Raji (cell line): Measurements from ENCODE around the gene ASIC1.

Experiments
- POLR2A ChIP-seq: IDR thresholded peaks from 2 replicates; pipeline ENCODE4 v1.6.1; 2011; ENCODE audit warnings: low read depth, low read length, control low read depth; ENCODE audit not compliant: insufficient read depth

Gene ASIC1

DNA sequence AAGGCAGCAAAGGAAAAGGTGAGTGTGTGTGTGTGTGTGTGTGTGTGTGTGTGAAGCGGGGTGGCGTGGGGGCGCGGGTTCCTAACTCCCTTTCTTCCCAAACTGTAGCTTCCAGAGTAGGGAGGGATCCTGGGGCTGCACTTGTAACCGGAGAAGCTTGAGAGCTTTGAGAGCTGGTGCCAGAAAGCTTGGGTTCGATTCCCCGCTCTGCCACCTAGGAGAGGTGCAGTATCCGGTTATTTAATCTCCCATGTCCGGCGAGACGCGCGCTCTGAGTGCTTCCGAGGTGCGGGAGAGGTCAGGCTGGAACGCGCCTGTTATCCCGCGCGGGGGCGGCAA is 24.9 kb upstream of the ASIC1 start:
- TF ChIP-seq POLR2A = no peak

DNA sequence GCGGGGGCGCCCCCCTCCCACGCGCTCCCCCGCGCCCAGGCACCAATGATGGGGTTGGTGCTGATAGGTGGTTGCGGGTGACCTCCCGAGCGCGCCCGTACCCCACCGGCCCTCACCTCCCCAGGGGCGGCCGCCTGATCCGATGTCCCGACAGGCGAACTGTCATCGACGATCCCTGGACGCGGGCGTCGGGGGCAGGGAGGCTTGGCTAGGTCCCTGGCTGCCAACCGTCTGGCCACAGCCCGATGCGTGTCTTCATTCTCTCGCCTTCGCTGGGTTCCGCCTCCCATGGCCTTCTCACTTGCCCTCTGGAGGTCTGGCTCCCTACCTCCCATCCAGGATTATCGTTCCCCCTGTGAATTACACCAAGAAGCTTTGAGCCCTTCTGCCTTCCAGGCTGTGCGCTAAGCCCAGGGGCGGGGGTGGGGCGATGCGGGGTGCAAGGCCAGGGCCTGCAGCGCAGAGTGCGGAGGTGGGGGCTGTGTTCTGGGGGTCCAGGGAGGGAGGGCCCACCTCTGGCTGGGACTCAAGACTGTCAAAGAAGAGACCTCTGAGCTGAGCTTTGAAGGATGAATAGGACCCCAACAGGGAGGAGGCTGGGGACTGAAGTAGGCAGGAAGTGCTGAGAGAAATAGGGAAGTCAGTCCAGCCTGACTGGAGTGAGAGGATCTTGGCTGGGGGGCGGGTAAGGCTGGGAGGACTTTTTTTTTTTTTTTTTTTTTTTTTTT is 24.4 kb upstream of the ASIC1 start:
- TF ChIP-seq POLR2A = no peak

DNA sequence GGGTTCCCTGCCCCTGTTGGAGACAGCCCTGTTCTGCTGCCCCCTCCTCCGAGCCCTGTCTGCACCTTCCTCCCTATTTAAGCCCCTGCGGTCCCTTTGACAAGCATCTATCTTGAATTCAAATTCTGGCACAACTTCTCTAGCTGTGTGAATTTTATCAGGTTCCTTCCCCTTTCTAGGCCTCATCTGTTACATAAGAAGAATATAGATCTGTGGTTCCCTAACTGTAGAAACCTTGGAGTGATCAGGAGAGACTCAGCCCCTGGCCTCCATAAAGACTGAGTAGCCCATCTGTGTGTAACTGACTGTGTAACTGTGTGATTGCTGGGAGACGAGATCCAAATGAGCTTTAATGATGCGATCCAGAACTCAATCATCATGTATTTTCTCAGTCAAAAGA is 19.1 kb upstream of the ASIC1 start:
- no peak for TF ChIP-seq POLR2A

GRCh38 chr12:50039151-50039835 is 18.1 kb upstream of the ASIC1 start:
- TF ChIP-seq POLR2A = no peak

GRCh38 chr12:50040657-50041056 is 16.7 kb upstream of the ASIC1 start:
- no peak for TF ChIP-seq POLR2A

DNA sequence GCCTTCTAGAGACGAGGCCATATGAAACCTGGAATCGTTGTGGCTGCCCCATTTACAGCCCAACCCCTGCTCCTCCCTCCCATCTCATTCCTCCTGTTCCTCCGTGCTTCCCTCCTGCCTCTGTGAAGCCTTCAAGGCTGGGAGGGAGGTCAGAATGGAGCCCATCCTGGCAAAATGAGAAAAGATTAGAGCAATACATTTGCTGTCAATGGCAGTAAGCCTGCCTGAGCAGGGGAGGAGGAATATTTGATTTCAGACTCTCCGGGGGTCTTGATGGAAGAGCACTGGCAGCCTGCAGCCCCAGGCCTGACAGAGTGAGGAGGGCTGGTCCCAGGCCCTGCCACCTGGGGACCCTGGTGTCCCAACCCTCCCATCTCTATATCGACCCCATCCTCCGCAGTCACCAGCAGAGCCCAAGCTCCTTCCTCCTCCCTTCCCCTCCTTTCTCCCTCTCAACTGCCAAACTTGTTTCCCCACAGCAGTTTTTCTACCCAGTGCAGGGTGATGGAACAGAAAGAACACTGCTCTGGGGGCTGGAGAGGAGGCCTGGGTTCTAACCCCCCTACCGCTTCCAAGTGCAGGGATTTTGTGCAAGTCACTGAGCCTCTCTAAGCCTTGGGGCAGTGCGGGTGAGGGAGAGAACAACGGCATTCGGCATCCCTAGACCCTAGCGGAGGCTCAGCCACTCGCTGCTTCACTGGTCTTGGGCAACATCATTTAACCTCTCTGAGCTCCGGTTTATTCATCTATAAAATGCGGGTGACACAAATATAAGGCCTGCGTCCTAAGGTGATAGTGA is 16.1 kb upstream of the ASIC1 start:
- TF ChIP-seq POLR2A = no peak

- TF ChIP-seq POLR2A = no peak
These were observed 15.4 kb upstream of the ASIC1 start for GRCh38 chr12:50041962-50042361.

DNA sequence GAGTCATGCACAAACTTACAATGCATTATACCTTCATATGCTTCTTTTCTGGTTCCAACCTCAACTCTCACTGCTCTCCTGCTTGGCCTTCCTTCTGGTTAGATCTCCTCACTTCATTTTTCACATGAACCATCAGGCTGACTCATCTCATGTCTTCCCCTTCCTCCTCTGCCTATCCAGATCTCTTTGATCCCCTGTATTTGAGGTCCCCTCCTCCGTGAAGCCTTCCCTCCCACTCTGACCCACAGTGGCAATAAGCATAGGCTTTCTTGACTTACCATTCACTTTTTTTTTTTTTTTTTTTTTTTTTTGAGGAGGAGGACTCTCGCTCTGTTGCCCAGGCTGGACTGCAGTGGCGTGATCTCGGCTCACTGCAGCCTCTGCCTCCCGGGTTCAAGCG is 14.7 kb upstream of the ASIC1 start:
- no peak for TF ChIP-seq POLR2A

DNA sequence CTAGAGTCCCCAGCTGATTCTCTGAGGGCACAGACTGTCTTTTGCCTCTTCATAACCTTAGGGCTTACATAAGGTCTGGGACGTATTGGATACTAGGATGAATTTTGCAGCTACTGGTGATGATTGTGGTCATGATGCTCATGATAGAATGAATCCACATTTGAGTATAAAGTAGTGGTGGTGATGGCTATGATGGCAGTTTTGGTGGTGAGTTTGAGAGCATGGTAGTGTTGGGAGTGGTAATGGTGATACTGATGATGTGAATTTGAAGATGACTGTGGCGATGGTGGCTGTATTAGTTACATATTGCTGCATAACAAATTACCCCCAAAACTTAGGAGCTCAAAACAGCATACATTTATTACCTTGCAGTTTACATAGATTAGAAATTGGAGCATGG is 14.1 kb upstream of the ASIC1 start:
- TF ChIP-seq POLR2A = no peak

GRCh38 chr12:50043854-50044253 is 13.5 kb upstream of the ASIC1 start:
- no peak for TF ChIP-seq POLR2A

GRCh38 chr12:50047693-50048250 is 9.6 kb upstream of the ASIC1 start:
- no peak for TF ChIP-seq POLR2A

DNA sequence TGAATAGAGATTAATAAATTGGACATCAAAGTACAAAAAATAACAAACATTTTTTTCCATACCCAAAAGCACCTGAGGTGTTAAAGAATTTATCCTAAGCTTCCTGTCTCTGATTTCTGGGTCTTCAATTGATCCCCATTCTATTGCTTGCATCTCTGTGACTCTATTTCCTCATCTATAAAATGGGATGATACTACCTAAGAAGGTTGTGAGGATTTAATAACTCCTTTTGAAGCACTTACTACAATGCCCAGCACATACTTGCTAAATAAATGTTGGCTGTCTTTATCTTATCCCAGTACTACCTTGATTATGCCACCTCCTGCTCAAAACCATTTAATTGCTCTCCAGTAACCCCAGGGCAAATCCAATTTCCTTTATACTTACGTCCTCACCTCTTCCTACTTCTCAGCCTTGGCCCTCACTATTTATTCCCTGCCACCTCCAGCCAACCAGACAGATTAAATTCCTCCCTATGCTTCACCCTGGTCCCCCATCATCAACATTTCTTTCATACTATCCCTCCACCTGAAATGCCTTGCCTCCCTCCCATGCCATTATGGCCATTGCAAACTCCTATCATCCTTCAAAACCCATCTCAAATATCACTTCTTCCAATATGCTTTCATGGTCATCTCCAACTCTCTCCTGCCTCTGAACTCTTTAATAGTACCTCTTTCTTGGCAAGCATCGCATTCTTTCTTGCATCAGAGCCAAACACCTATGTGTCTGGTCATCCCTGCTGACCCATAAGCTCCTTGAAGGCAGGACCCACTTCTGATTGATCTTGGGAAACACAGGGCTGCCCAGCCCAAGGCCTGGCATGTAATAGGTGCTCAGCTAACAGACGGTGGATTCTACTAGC is 7.9 kb upstream of the ASIC1 start:
- TF ChIP-seq POLR2A = no peak

- TF ChIP-seq POLR2A = no peak
These were observed 7.3 kb upstream of the ASIC1 start for GRCh38 chr12:50050119-50050385.

DNA sequence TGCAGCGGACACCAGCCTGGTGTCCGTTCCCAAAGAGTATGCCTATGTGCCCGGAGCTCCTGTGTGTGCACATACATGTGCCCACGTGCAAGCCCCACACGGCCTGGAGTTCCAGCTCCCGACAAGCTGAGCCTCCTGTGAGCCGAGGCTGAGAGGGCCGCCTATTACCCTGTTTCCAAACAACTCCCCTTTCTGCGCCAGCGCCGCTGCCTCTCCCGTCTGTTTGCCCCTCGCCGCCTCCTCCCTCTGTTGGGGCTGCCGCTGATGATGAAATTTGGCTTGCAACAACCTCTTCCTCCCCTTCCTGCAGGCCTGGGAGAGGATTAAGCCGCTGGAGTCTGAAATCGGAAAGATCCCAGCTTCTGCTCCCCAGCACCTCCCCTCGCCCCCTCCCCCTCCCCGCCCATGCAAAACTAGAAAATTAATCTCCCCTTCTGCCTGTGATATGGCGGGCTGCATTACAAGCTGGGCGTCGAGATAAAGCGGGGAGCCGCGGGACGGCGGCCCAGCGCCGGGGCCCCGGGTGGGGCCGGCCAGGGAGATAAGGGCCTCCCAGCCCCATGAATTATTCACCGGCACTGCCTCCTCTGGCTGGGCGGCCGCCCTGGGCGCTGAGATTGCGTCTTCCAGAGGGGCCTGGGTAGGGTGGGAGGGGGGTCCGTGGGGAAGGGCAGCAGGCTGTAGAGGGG is 6.8 kb upstream of the ASIC1 start:
- no peak for TF ChIP-seq POLR2A

- no peak for TF ChIP-seq POLR2A
These were observed 6.1 kb upstream of the ASIC1 start for GRCh38 chr12:50051101-50051806.

DNA sequence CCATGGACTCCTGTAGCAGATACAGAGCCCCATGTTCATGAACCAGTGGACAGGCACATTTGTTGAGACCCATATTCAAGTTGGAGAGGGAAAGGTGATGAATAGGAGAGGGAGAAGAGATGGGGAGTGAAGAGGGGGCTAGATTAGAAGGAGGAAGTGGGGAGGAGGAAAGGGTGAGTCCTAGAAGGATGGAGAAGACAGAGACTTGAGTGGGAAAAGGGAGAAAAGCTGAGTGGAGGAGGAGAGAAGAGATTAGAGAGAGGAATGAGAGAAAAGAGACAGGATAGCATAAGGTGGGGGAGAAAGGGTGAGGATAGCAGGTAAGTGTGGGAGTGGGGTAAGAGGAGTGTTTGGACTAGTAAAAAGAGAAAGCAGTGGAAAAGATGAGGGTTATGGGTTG is 4.9 kb upstream of the ASIC1 start:
- no peak for TF ChIP-seq POLR2A
